ENCODE measurements around the gene TM9SF3. TPM values are rescaled to one million over a fixed set of nuclear protein-coding genes. Genes with fewer than 3 reads are reported as not detected.

Gene TM9SF3
- total and polyA plus RNA-seq, 2 experiments from 2014 or later, result 141 to 186 TPM

DNA sequence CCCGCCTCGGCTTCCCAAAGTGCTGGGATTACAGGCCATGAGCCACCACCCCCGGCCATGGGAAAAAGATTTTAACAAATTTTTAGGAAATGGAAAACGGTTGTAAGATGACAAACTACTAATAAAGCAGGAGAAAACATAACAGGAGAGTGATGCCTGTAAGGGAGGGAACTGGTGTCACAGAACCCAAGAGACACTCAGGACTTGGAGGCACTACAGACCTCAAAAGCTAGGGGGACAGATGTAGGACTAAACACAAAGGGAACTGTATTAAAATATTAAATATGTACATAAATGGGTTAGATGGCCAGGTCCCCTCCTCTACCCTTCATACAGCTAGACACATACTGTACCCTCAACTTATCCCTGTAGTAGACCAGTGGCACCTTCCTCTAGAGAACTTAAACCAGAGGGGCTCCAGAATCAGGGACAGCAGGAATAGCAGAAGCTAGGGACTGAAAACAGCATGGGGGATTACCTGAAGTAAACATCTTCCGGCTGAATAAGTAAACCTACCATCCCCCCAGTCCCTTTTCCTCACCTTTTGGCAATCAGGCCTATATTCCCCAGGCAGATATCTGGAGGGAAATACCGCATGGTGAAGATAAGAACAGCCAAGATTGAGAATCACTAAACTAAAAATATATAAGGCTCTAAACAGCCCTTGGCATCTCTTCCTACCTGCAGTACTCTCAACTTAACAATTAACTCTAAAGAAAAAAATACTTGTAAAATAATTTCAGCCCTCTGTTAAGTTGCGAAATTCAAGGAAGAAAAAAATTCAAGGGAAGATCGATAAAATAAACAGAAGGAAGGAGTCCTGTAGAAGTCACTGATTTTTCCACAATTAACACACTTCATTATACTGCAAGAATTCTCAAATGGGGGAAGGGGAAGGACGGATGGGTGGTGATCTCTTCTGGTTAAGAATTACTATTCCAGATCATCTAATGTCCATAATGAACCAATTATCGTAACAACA lies 15.5 kb downstream of the TM9SF3 start:
- peaks cover 98% of the 10 kb centered on the region for H3K79me2 ChIP-seq
- H3K9me3 ChIP-seq (ENCODE audit: low read depth), result no peaks in the 10 kb centered on the region
- no peaks in the 10 kb centered on the region for H3K4me1 ChIP-seq (ENCODE audit: insufficient read depth)
- WGBS (ENCODE audit: low lambda C conversion rate, missing lambda C conversion rate), result 89% methylated on average over 10 of the region's 10 CpGs
- no peak overlapping the region for H3K4me3 ChIP-seq
- TF ChIP-seq EZH2 (IDR thresholded peaks at IDR 0.05; ENCODE audit: borderline replicate concordance), result no peak
- TF ChIP-seq EZH2phosphoT487 (IDR thresholded peaks at IDR 0.05; ENCODE audit: low read depth, severe bottlenecking, unreplicated experiment), result no peak
- no peak for TF ChIP-seq CTCF (IDR thresholded peaks at IDR 0.05; ENCODE audit: poor library complexity)
- no peaks in the 10 kb centered on the region for H3K9me2 ChIP-seq (replicated peaks; ENCODE audit: insufficient read depth)
- H3K4me2 ChIP-seq, result no peak overlapping the region
- no peaks in the 10 kb centered on the region for H3K36me3 ChIP-seq (replicated peaks; ENCODE audit: insufficient read depth, low read depth)
- no peak overlapping the region for H2AFZ ChIP-seq
- no peak for DNase-seq (ENCODE audit: low spot score)
- H3K27ac ChIP-seq, result no peak overlapping the region
- no peaks in the 10 kb centered on the region for H3K27me3 ChIP-seq
- peaks cover 94% of the 10 kb centered on the region for H4K20me1 ChIP-seq (ENCODE audit: insufficient read depth, poor library complexity, severe bottlenecking)

GRCh38 chr10:96570511-96570910 lies 16.3 kb downstream of the TM9SF3 start:
- no peaks in the 10 kb centered on the region for H3K4me1 ChIP-seq (ENCODE audit: insufficient read depth)
- H3K9me2 ChIP-seq (replicated peaks; ENCODE audit: insufficient read depth), result no peaks in the 10 kb centered on the region
- no peak for DNase-seq (ENCODE audit: low spot score)
- H4K20me1 ChIP-seq (ENCODE audit: insufficient read depth, poor library complexity, severe bottlenecking), result peaks cover 94% of the 10 kb centered on the region
- H3K4me2 ChIP-seq, result no peak overlapping the region
- peaks cover 97% of the 10 kb centered on the region for H3K79me2 ChIP-seq
- no peak for TF ChIP-seq EZH2phosphoT487 (IDR thresholded peaks at IDR 0.05; ENCODE audit: low read depth, severe bottlenecking, unreplicated experiment)
- H2AFZ ChIP-seq, result no peak overlapping the region
- no peaks in the 10 kb centered on the region for H3K9me3 ChIP-seq (ENCODE audit: low read depth)
- H3K36me3 ChIP-seq (replicated peaks; ENCODE audit: insufficient read depth, low read depth), result no peaks in the 10 kb centered on the region
- H3K27me3 ChIP-seq, result no peaks in the 10 kb centered on the region
- H3K4me3 ChIP-seq, result no peak overlapping the region
- H3K27ac ChIP-seq, result no peak overlapping the region
- WGBS (ENCODE audit: low lambda C conversion rate, missing lambda C conversion rate), result 91% methylated on average over 6 of the region's 6 CpGs

GRCh38 chr10:96568402-96568801 lies 18.4 kb downstream of the TM9SF3 start:
- no peaks in the 10 kb centered on the region for H3K9me3 ChIP-seq (ENCODE audit: low read depth)
- no peak overlapping the region for H3K27ac ChIP-seq
- no peak overlapping the region for H3K4me3 ChIP-seq
- H3K4me1 ChIP-seq (ENCODE audit: insufficient read depth), result no peaks in the 10 kb centered on the region
- no peaks in the 10 kb centered on the region for H3K36me3 ChIP-seq (replicated peaks; ENCODE audit: insufficient read depth, low read depth)
- WGBS (ENCODE audit: low lambda C conversion rate, missing lambda C conversion rate), result 77% methylated on average over 1 of the region's 1 CpG
- H3K9me2 ChIP-seq (replicated peaks; ENCODE audit: insufficient read depth), result no peaks in the 10 kb centered on the region
- H3K4me2 ChIP-seq, result no peak overlapping the region
- DNase-seq (ENCODE audit: low spot score), result no peak
- peaks cover 92% of the 10 kb centered on the region for H4K20me1 ChIP-seq (ENCODE audit: insufficient read depth, poor library complexity, severe bottlenecking)
- H3K79me2 ChIP-seq, result peaks cover 99% of the 10 kb centered on the region
- no peaks in the 10 kb centered on the region for H3K27me3 ChIP-seq
- no peak for TF ChIP-seq EZH2 (IDR thresholded peaks at IDR 0.05; ENCODE audit: borderline replicate concordance)
- H2AFZ ChIP-seq, result no peak overlapping the region

- Histone ChIP-seq H3K4me1 (ENCODE audit: insufficient read depth) (no peaks in the 10 kb centered on the region), H3K4me2 (no peak overlapping the region), H3K9me3 (ENCODE audit: low read depth) (no peaks in the 10 kb centered on the region), H3K36me3 (replicated peaks; ENCODE audit: insufficient read depth, low read depth) (no peaks in the 10 kb centered on the region), H4K20me1 (ENCODE audit: insufficient read depth, poor library complexity, severe bottlenecking) (peaks cover 79% of the 10 kb centered on the region), H2AFZ (no peak overlapping the region), H3K9me2 (replicated peaks; ENCODE audit: insufficient read depth) (no peaks in the 10 kb centered on the region), H3K27me3 (no peaks in the 10 kb centered on the region), H3K27ac (no peak overlapping the region), H3K79me2 (peaks cover 88% of the 10 kb centered on the region), H3K4me3 (no peak overlapping the region)
- 21% methylated on average over 1 of the region's 1 CpG for WGBS (ENCODE audit: low lambda C conversion rate, missing lambda C conversion rate)
- no peak for DNase-seq (ENCODE audit: low spot score)
- TF ChIP-seq CTCF (IDR thresholded peaks at IDR 0.05; ENCODE audit: poor library complexity), result no peak
- no peak for TF ChIP-seq EZH2 (IDR thresholded peaks at IDR 0.05; ENCODE audit: borderline replicate concordance)
- TF ChIP-seq EZH2phosphoT487 (IDR thresholded peaks at IDR 0.05; ENCODE audit: low read depth, severe bottlenecking, unreplicated experiment), result no peak
Observed at GRCh38 chr10:96565774-96566173, 21.0 kb downstream of the TM9SF3 start.
